Endothelial cell of umbilical vein (primary cell): ENCODE data around the gene ERMAP. TPM values are rescaled to one million over a fixed set of nuclear protein-coding genes. Genes with fewer than 3 reads are reported as not detected.

Experiments used
- BruUV-seq: library from RNA; stranded (reverse); fragments of 400-500 nt; replicated peaks from 2 replicates; lab custom pipeline; 2021; lab: Mats Ljungman, UMichigan
- CTCF ChIA-PET: fragments of 300-600, 350-600 bp; sonication (Branson Sonifier 250); formaldehyde crosslinking; loops from one replicate; lab custom pipeline; 2021; ENCODE audit warnings: antibody characterized with exemption, inconsistent platforms; lab: Charles Lee
- POLR2A ChIA-PET: fragments of 300-600, 350-600 bp; sonication (Branson Sonifier 250); formaldehyde crosslinking; loops from one replicate; lab custom pipeline; 2021; ENCODE audit warnings: antibody characterized with exemption, inconsistent platforms; lab: Charles Lee
- DNase-seq: peaks from one replicate; pipeline ENCODE4 v3.0.0-alpha.2; 2011; ENCODE audit warnings: low read depth, low spot score
- FAIRE-seq: peaks from 2 replicates; lab custom pipeline; 2011; peaks lifted over from hg19 to GRCh38; lab: Jason Lieb, UNC
- H2AFZ ChIP-seq: 2 replicates; pipeline ENCODE4 v1.6.0; 2012; ENCODE audit warnings: low read depth, low read length, control low read depth, inconsistent platforms
- H3K27ac ChIP-seq: 2 replicates; pipeline ENCODE4 v1.5.1; 2011; ENCODE audit warnings: low read depth, mild to moderate bottlenecking, control low read depth, low read length, moderate library complexity; ENCODE audit not compliant: insufficient read depth
- H3K27me3 ChIP-seq, 2 experiments: 2 replicates each; pipeline versions ENCODE4 v1.6.0 to v1.6.1; 2011; ENCODE audit warnings: low read length in 2 of 2, mixed read lengths in 1 of 2; ENCODE audit not compliant: control insufficient read depth in 2 of 2, insufficient read depth in 2 of 2
- H3K36me3 ChIP-seq, 2 experiments: 2 replicates in 1 of 2; 3 replicates in 1 of 2; pipeline ENCODE4 v1.5.1; 2011; ENCODE audit warnings: low read length in 2 of 2, mild to moderate bottlenecking in 1 of 2, moderate library complexity in 1 of 2; ENCODE audit not compliant: control insufficient read depth in 2 of 2, insufficient read depth in 2 of 2; ENCODE audit errors: extremely low read depth in 1 of 2
- H3K4me1 ChIP-seq: 3 replicates; pipeline ENCODE4 v1.5.1; 2011; ENCODE audit warnings: mild to moderate bottlenecking, low read length; ENCODE audit not compliant: control insufficient read depth, insufficient read depth; ENCODE audit errors: extremely low read depth
- H3K4me2 ChIP-seq: 2 replicates; pipeline ENCODE4 v1.6.1; 2011; ENCODE audit warnings: low read length, control low read depth, mixed read lengths; ENCODE audit not compliant: insufficient read depth
- H3K4me3 ChIP-seq, 3 experiments: fragments of 200-600 bp in 1 of 3; sonication (generic), shearing (Covaris generic) in 1 of 3; replicated peaks in 1 of 3; 2 replicates each; pipeline ENCODE4 v1.5.1; 2011 to 2016; ENCODE audit warnings: control low read depth in 3 of 3, low read length in 3 of 3, mild to moderate bottlenecking in 2 of 3, inconsistent platforms in 1 of 3, low read depth in 1 of 3, moderate library complexity in 1 of 3; ENCODE audit not compliant: insufficient read depth in 1 of 3
- H3K79me2 ChIP-seq: 2 replicates; pipeline ENCODE4 v1.6.0; 2012; ENCODE audit warnings: low read length, inconsistent platforms; ENCODE audit not compliant: control insufficient read depth, insufficient read depth
- H3K9ac ChIP-seq: replicated peaks from 2 replicates; pipeline ENCODE3; 2011; ENCODE audit warnings: low read length, control low read depth; ENCODE audit not compliant: insufficient read depth; ENCODE audit errors: extremely low read depth
- H3K9me1 ChIP-seq: replicated peaks from 3 replicates; pipeline ENCODE4 v1.6.0; 2011; ENCODE audit warnings: mild to moderate bottlenecking, low read length; ENCODE audit not compliant: control insufficient read depth, insufficient read depth; ENCODE audit errors: extremely low read depth
- H3K9me3 ChIP-seq: replicated peaks from 2 replicates; pipeline ENCODE4 v1.5.1; 2012; ENCODE audit warnings: low read length, inconsistent platforms; ENCODE audit not compliant: control insufficient read depth, insufficient read depth
- H4K20me1 ChIP-seq: replicated peaks from 2 replicates; pipeline ENCODE3; 2011; ENCODE audit warnings: mild to moderate bottlenecking, low read length; ENCODE audit not compliant: control insufficient read depth, insufficient read depth; ENCODE audit errors: extremely low read depth
- CTCF ChIP-seq, 2 donors: IDR thresholded peaks; 1 replicate in 1 of 2; 2 replicates in 1 of 2; pipeline ENCODE4 v1.5.1; 2011; ENCODE audit warnings: low read length in 2 of 2, mild to moderate bottlenecking in 2 of 2, moderate library complexity in 2 of 2, control low read depth in 1 of 2, inconsistent platforms in 1 of 2, low read depth in 1 of 2; ENCODE audit not compliant: insufficient read depth in 1 of 2; ENCODE audit errors: extremely low read depth in 1 of 2
- EZH2 ChIP-seq: IDR thresholded peaks from 2 replicates; pipeline ENCODE4 v1.6.1; 2012; ENCODE audit warnings: borderline replicate concordance, low read depth, mild to moderate bottlenecking, moderate library complexity, low read length, inconsistent platforms; ENCODE audit not compliant: severe bottlenecking
- FOS ChIP-seq: IDR thresholded peaks from 2 replicates; pipeline ENCODE4 v1.6.1; 2011; ENCODE audit warnings: mild to moderate bottlenecking, low read length, moderate library complexity, borderline replicate concordance; ENCODE audit not compliant: insufficient read depth
- GATA2 ChIP-seq: IDR thresholded peaks from 2 replicates; pipeline ENCODE4 v1.7.0; 2011; ENCODE audit warnings: low read depth, mild to moderate bottlenecking, moderate library complexity, mixed read lengths, low read length; ENCODE audit not compliant: insufficient read length, insufficient read depth
- JUN ChIP-seq: IDR thresholded peaks from 2 replicates; pipeline ENCODE4 v1.6.1; 2011; ENCODE audit warnings: borderline replicate concordance, low read depth; ENCODE audit not compliant: insufficient read length, insufficient read depth
- MAX ChIP-seq: IDR thresholded peaks from 2 replicates; pipeline ENCODE4 v1.6.1; 2011; ENCODE audit not compliant: insufficient read depth, insufficient read length
- MYC ChIP-seq: IDR thresholded peaks from one replicate; pipeline ENCODE4 v1.6.1; 2011; ENCODE audit warnings: mild to moderate bottlenecking, low read depth, low read length
- POLR2A ChIP-seq: IDR thresholded peaks from 2 replicates; pipeline ENCODE4 v1.6.1; 2012; ENCODE audit warnings: low read depth, mild to moderate bottlenecking, control low read depth, low read length
- POLR2AphosphoS5 ChIP-seq: IDR thresholded peaks from 2 replicates; pipeline ENCODE4 v1.6.1; 2012; ENCODE audit warnings: low read depth, mild to moderate bottlenecking, control low read depth, low read length, moderate library complexity; ENCODE audit not compliant: insufficient read depth
- dilution Hi-C: fragments of 300-500 bp; cut with MboI; formaldehyde crosslinking; loops from one replicate; pipeline ENCODE4 v1.15.0; 2019; ENCODE audit warnings: low sequenced_read_pairs; ENCODE audit not compliant: extremely low pct_ligation_motif_present
- intact Hi-C: fragments of 100-400 bp; cut with micrococcal nuclease; formaldehyde crosslinking; loops from one replicate; pipeline ENCODE4 v1.10.0; 2022
- polyA plus RNA-seq, 4 experiments: library from polyadenylated mRNA; depleted of rRNA in 3 of 4; stranded (reverse) in 3 of 4; unstranded in 1 of 4; fragments of >200 nt; gene quantifications; 2 replicates each; pipeline versions ENCODE4 v1.2.1 to v1.2.3, GENCODE V29; 2011 to 2012; ENCODE audit warnings: missing spikeins in 1 of 4
- total RNA-seq: library from RNA; stranded (reverse); gene quantifications from 2 replicates; pipeline ENCODE4 v1.2.3, GENCODE V29; 2021

Gene ERMAP
- total and polyA plus RNA-seq, 2 donors (not counting 3 experiments of a cell fraction or from before 2014, with no cell fraction given) = 7.8 to 8.6 TPM

GRCh38 chr1:42774928-42775526, 41.9 kb upstream of the ERMAP start:
- FAIRE-seq (no peak), DNase-seq (no peak)
- CTCF ChIA-PET = interaction anchor here (0.5 to 2.5 kb wide), 4 partner anchors 9 to 301 kb away, joined by 3 to 11 read pairs (median 4); partner anchors contain the start of gene P3H1
- peaks cover 6 to 11% of the 10 kb centered on the region in 2 experiments for H3K36me3 ChIP-seq
- H3K4me2 ChIP-seq = no peak overlapping the region
- no peak for TF ChIP-seq GATA2
- TF ChIP-seq MAX = no peak
- no peak overlapping the region for H3K27ac ChIP-seq
- no peak overlapping the region for H2AFZ ChIP-seq
- dilution Hi-C loops (no loop called here), intact Hi-C loops (no loop called here)
- no peak overlapping the region for H3K9ac ChIP-seq
- H3K4me1 ChIP-seq = no peaks in the 10 kb centered on the region
- no TSS peak for BruUV-seq
- no peaks in the 10 kb centered on the region for H3K9me3 ChIP-seq
- H3K79me2 ChIP-seq = peaks cover 15% of the 10 kb centered on the region
- H4K20me1 ChIP-seq = no peaks in the 10 kb centered on the region
- no peak overlapping the region for H3K4me3 ChIP-seq
- H3K9me1 ChIP-seq = no peaks in the 10 kb centered on the region
- POLR2A ChIA-PET = no interaction called here
- no peaks in the 10 kb centered on the region for H3K27me3 ChIP-seq

GRCh38 chr1:42776502-42776901, 40.4 kb upstream of the ERMAP start:
- Histone ChIP-seq H2AFZ (no peak overlapping the region), H3K9ac (no peak overlapping the region), H3K4me1 (no peaks in the 10 kb centered on the region), H3K79me2 (peaks cover 9% of the 10 kb centered on the region), H3K36me3 (peaks cover 6 to 12% of the 10 kb centered on the region in 2 experiments), H3K4me2 (no peak overlapping the region), H3K9me3 (no peaks in the 10 kb centered on the region), H3K9me1 (no peaks in the 10 kb centered on the region), H3K4me3 (no peak overlapping the region), H3K27me3 (no peaks in the 10 kb centered on the region), H3K27ac (no peak overlapping the region), H4K20me1 (no peaks in the 10 kb centered on the region)
- no peak for TF ChIP-seq FOS
- TF ChIP-seq EZH2 = no peak
- no peak for TF ChIP-seq MYC
- no peak for TF ChIP-seq GATA2
- TF ChIP-seq POLR2A = no peak
- TF ChIP-seq MAX = no peak
- TF ChIP-seq POLR2AphosphoS5 = no peak
- TF ChIP-seq CTCF (IDR thresholded peaks at IDR 0.05; ENCODE audit: extremely low read depth in 1 of 2, insufficient read depth in 1 of 2, low read depth in 1 of 2, low read length in 2 of 2) = no peak
- TF ChIP-seq JUN = no peak
- ChIA-PET POLR2A (no interaction called here), CTCF (interaction anchor here (0.7 to 5.3 kb wide), 10 partner anchors 9 to 297 kb away, joined by 3 to 244 read pairs (median 6); partner anchors contain the start of genes C1orf50, P3H1 and ZNF691)
- intact Hi-C loops = no loop called here
- dilution Hi-C loops = no loop called here
- no peak for FAIRE-seq
- DNase-seq = no peak
- BruUV-seq = no TSS peak
